Keratinocyte (primary cell): Measurements from ENCODE around the gene LMBR1. TPM values are rescaled to one million over a fixed set of nuclear protein-coding genes. Genes with fewer than 3 reads are reported as not detected.

Experiments used
- DNase-seq: peaks from one replicate; pipeline ENCODE4 v3.0.0-alpha.2; 2011; ENCODE audit warnings: low read depth, missing footprints, low spot score
- FAIRE-seq: peaks from 2 replicates; lab custom pipeline; 2011; peaks lifted over from hg19 to GRCh38; lab: Jason Lieb, UNC
- H2AFZ ChIP-seq: 2 replicates; pipeline ENCODE4 v1.6.0; 2012; ENCODE audit warnings: low read length, control low read depth, inconsistent platforms; ENCODE audit not compliant: control insufficient read depth
- H3K27ac ChIP-seq: 2 replicates; pipeline ENCODE4 v1.5.1; 2011; ENCODE audit warnings: low read length; ENCODE audit not compliant: control insufficient read depth, insufficient read depth
- H3K27me3 ChIP-seq: 3 replicates; pipeline ENCODE4 v1.6.0; 2011; ENCODE audit warnings: low read length; ENCODE audit not compliant: control insufficient read depth, insufficient read depth; ENCODE audit errors: extremely low read depth
- H3K36me3 ChIP-seq, 2 experiments: 2 replicates in 1 of 2; 3 replicates in 1 of 2; pipeline ENCODE4 v1.5.1; 2011; ENCODE audit warnings: low read length in 2 of 2, mild to moderate bottlenecking in 1 of 2; ENCODE audit not compliant: control insufficient read depth in 2 of 2, insufficient read depth in 2 of 2; ENCODE audit errors: extremely low read depth in 1 of 2
- H3K4me1 ChIP-seq: 3 replicates; pipeline ENCODE4 v1.5.1; 2011; ENCODE audit warnings: low read length; ENCODE audit not compliant: control insufficient read depth, insufficient read depth; ENCODE audit errors: extremely low read depth
- H3K4me2 ChIP-seq: 3 replicates; pipeline ENCODE4 v1.6.0; 2011; ENCODE audit warnings: low read depth, low read length; ENCODE audit not compliant: control insufficient read depth, insufficient read depth; ENCODE audit errors: extremely low read depth
- H3K4me3 ChIP-seq, 3 experiments: fragments of 200-600 bp in 1 of 3; sonication (generic) in 1 of 3; 2 replicates in 2 of 3; 3 replicates in 1 of 3; pipeline ENCODE4 v1.5.1; 2011 to 2016; ENCODE audit warnings: low read length in 3 of 3, mild to moderate bottlenecking in 3 of 3, control low read depth in 2 of 3, inconsistent platforms in 1 of 3, low read depth in 1 of 3, mixed read lengths in 1 of 3, mixed run types in 1 of 3, moderate library complexity in 1 of 3; ENCODE audit not compliant: control insufficient read depth in 2 of 3, insufficient read depth in 2 of 3; ENCODE audit errors: extremely low read depth in 1 of 3
- H3K79me2 ChIP-seq: 2 replicates; pipeline ENCODE4 v1.6.0; 2012; ENCODE audit warnings: low read length; ENCODE audit not compliant: control insufficient read depth, insufficient read depth
- H3K9ac ChIP-seq: 3 replicates; pipeline ENCODE4 v1.6.0; 2011; ENCODE audit warnings: low read length; ENCODE audit not compliant: control insufficient read depth, insufficient read depth; ENCODE audit errors: extremely low read depth
- H3K9me1 ChIP-seq: 3 replicates; pipeline ENCODE4 v1.6.0; 2011; ENCODE audit warnings: low read length; ENCODE audit not compliant: control insufficient read depth, insufficient read depth; ENCODE audit errors: extremely low read depth
- H3K9me3 ChIP-seq: 2 replicates; pipeline ENCODE4 v1.5.1; 2012; ENCODE audit warnings: low read depth, low read length; ENCODE audit not compliant: control insufficient read depth
- H4K20me1 ChIP-seq: 3 replicates; pipeline ENCODE4 v1.6.0; 2011; ENCODE audit warnings: low read length; ENCODE audit not compliant: control insufficient read depth, insufficient read depth; ENCODE audit errors: extremely low read depth
- CTCF ChIP-seq, 3 experiments: IDR thresholded peaks in 1 of 3; conservative IDR thresholded peaks in 1 of 3; optimal IDR thresholded peaks in 1 of 3; 2 replicates in 2 of 3; 3 replicates in 1 of 3; pipeline versions ENCODE3 to v1.5.1; 2011; ENCODE audit warnings: low read length in 3 of 3, mild to moderate bottlenecking in 3 of 3, moderate library complexity in 2 of 3, control low read depth in 1 of 3, inconsistent platforms in 1 of 3; ENCODE audit not compliant: insufficient read depth in 2 of 3; ENCODE audit errors: extremely low read depth in 1 of 3
- EZH2 ChIP-seq: IDR thresholded peaks from one replicate; pipeline ENCODE4 v1.6.1; 2012; ENCODE audit warnings: inconsistent platforms, mild to moderate bottlenecking, low read length, moderate library complexity
- dilution Hi-C: fragments of 300-500 bp; cut with MboI; formaldehyde crosslinking; loops from one replicate; pipeline ENCODE4 v1.7.0; 2020; ENCODE audit warnings: low sequenced_read_pairs; ENCODE audit not compliant: extremely low pct_ligation_motif_present
- polyA plus RNA-seq, 5 experiments: library from polyadenylated mRNA; depleted of rRNA in 3 of 5; stranded (reverse) in 3 of 5; stranded (forward) in 1 of 5; unstranded in 1 of 5; fragments of >200 nt; gene quantifications; 1 replicate in 1 of 5; 2 replicates in 3 of 5; 3 replicates in 1 of 5; pipeline versions ENCODE4 v1.2.1 to v1.2.3, GENCODE V29; 2011 to 2012; ENCODE audit warnings: missing spikeins in 2 of 5, low read depth in 1 of 5, low replicate concordance in 1 of 5

The LMBR1 gene
- polyA plus RNA-seq, 1 donor (not counting 4 experiments of a cell fraction or from before 2014, with no cell fraction given), result 30.2 TPM

- Histone ChIP-seq H3K4me3 (no peak overlapping the region), H3K4me2 (no peak overlapping the region), H3K9me3 (no peaks in the 10 kb centered on the region), H2AFZ (no peak overlapping the region), H3K36me3 (no peaks in the 10 kb centered on the region), H3K4me1 (no peaks in the 10 kb centered on the region), H3K9me1 (no peaks in the 10 kb centered on the region), H3K27ac (no peak overlapping the region), H3K79me2 (no peaks in the 10 kb centered on the region), H4K20me1 (no peaks in the 10 kb centered on the region), H3K9ac (no peak overlapping the region), H3K27me3 (no peaks in the 10 kb centered on the region)
- dilution Hi-C loops, result loop anchor here (25.0 kb wide), 1 partner anchor 879 kb away; the partner anchor contains the start of gene SHH
- FAIRE-seq, result no peak
- no peak for TF ChIP-seq CTCF (optimal IDR thresholded peaks at IDR 0.05 in 1 of 3, IDR thresholded peaks at IDR 0.05 in 1 of 3, conservative IDR thresholded peaks at IDR 0.05 in 1 of 3; ENCODE audit: extremely low read depth in 1 of 3, insufficient read depth in 2 of 3, low read length in 3 of 3)
- no peak for TF ChIP-seq EZH2
- DNase-seq, result no peak
Observed at GRCh38 chr7:156691764-156692163, 201.2 kb downstream of the LMBR1 start.

- H3K27ac ChIP-seq, result no peak overlapping the region
- H3K4me1 ChIP-seq, result no peaks in the 10 kb centered on the region
- peaks cover 4 to 6% of the 10 kb centered on the region in 2 experiments for H3K36me3 ChIP-seq
- DNase-seq, result no peak
- H3K9me3 ChIP-seq, result no peaks in the 10 kb centered on the region
- no peak overlapping the region for H3K4me3 ChIP-seq
- no peaks in the 10 kb centered on the region for H3K79me2 ChIP-seq
- H2AFZ ChIP-seq, result no peak overlapping the region
- TF ChIP-seq CTCF (optimal IDR thresholded peaks at IDR 0.05 in 1 of 3, IDR thresholded peaks at IDR 0.05 in 1 of 3, conservative IDR thresholded peaks at IDR 0.05 in 1 of 3; ENCODE audit: extremely low read depth in 1 of 3, insufficient read depth in 2 of 3, low read length in 3 of 3), result no peak
- TF ChIP-seq EZH2, result no peak
- dilution Hi-C loops, result loop anchor here (25.0 kb wide), 1 partner anchor 872 kb away; the partner anchor contains the start of gene SHH
- no peaks in the 10 kb centered on the region for H3K9me1 ChIP-seq
- H3K9ac ChIP-seq, result no peak overlapping the region
- H4K20me1 ChIP-seq, result no peaks in the 10 kb centered on the region
- H3K27me3 ChIP-seq, result no peaks in the 10 kb centered on the region
- H3K4me2 ChIP-seq, result no peak overlapping the region
- FAIRE-seq, result no peak
Observed at GRCh38 chr7:156684661-156685060, 208.3 kb downstream of the LMBR1 start.
